Thoracic aorta (tissue), 2 donors: ENCODE data around the gene HMGB2. TPM values are rescaled to one million over a fixed set of nuclear protein-coding genes. Genes with fewer than 3 reads are reported as not detected.

Experiments used
- ATAC-seq: fragments of 150-250 bp; one replicate; pipeline ENCODE4 v1.8.0; 2017; ENCODE audit warnings: low read depth; ENCODE audit not compliant: insufficient number of reproducible peaks, low FRiP score
- DNase-seq: peaks from one replicate; pipeline ENCODE4 v3.0.0-alpha.2; 2020; ENCODE audit warnings: low spot score
- H3K27ac ChIP-seq, 2 donors: fragments of 200-600 bp; sonication (generic); 1 replicate in 1 of 2; 2 replicates in 1 of 2; pipeline ENCODE4 v1.5.1; 2016; ENCODE audit warnings: mild to moderate bottlenecking in 2 of 2, moderate library complexity in 2 of 2
- H3K27me3 ChIP-seq: fragments of 200-600 bp; sonication (generic); replicated peaks from 2 replicates; pipeline ENCODE4 v1.6.0; 2016; ENCODE audit warnings: mild to moderate bottlenecking; ENCODE audit not compliant: insufficient read depth
- H3K36me3 ChIP-seq: fragments of 200-600 bp; sonication (generic); one replicate; pipeline ENCODE4 v1.5.1; 2016
- H3K4me1 ChIP-seq, 2 donors: fragments of 200-600 bp; sonication (generic); 1 replicate in 1 of 2; 2 replicates in 1 of 2; pipeline versions ENCODE4 v1.5.1 to v1.6.0; 2016; ENCODE audit warnings: low read depth in 2 of 2, mild to moderate bottlenecking in 1 of 2; ENCODE audit not compliant: control insufficient read depth in 1 of 2
- H3K4me3 ChIP-seq: fragments of 200-600 bp; sonication (generic); 2 replicates; pipeline ENCODE4 v1.5.1; 2016; ENCODE audit warnings: mild to moderate bottlenecking
- H3K9me3 ChIP-seq: fragments of 200-600 bp; sonication (generic); 2 replicates; pipeline ENCODE4 v1.5.1; 2016
- total RNA-seq, 2 donors: library from RNA; depleted of rRNA; stranded (reverse); fragments of >200 nt; gene quantifications; one replicate each; pipeline versions ENCODE4 v1.1.0 to v1.2.3, GENCODE V29; 2016
- TF ChIP-seq, protein P1 (sequence below): fragments of 200-600 bp; sonication (generic); IDR thresholded peaks from one replicate; pipeline ENCODE4 v1.5.1; 2019; ENCODE audit warnings: antibody characterized with exemption

Gene HMGB2
- total RNA-seq, 2 donors from 2014 or later: 28.8 to 33.4 TPM

DNA sequence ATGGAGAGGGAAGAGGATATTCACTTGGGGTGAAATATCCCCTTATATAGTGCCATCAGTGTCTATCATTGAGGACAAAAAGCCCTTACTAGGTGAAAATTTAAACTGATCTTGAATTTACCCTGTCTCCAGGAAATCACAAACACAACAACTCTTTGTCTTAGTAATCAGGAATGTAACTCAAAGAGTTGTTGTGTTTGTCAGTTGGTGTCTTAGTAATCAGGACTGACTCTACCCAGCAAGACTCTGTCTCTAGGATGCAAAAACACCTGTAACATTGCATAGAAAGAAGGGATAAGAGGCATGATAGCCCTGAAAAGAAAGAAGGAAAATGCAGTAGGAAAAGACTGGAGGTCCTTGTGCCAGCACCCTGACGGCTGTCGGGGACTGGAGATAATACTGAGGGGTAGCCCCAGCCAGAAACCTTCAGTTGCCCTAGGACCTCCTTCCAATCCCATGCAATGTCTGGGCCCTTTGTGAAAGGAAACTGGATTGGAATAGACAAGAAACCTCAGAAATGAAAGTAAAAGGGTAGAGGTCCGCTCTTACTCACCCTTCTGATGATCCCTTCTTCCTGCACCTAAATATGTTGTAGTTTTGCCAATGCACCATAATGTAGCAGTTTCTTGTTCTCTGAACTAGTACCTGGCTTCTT lies 45.3 kb downstream of the HMGB2 start:
- no peaks in the 10 kb centered on the region for H3K36me3 ChIP-seq
- no peak for DNase-seq
- H3K9me3 ChIP-seq: peaks cover 13% of the 10 kb centered on the region
- peak; percentile 40 for ATAC-seq
- H3K4me1 ChIP-seq: peaks cover 0 to 4% of the 10 kb centered on the region in 2 donors
- H3K27ac ChIP-seq: no peak overlapping the region
- TF ChIP-seq, protein P1, sequence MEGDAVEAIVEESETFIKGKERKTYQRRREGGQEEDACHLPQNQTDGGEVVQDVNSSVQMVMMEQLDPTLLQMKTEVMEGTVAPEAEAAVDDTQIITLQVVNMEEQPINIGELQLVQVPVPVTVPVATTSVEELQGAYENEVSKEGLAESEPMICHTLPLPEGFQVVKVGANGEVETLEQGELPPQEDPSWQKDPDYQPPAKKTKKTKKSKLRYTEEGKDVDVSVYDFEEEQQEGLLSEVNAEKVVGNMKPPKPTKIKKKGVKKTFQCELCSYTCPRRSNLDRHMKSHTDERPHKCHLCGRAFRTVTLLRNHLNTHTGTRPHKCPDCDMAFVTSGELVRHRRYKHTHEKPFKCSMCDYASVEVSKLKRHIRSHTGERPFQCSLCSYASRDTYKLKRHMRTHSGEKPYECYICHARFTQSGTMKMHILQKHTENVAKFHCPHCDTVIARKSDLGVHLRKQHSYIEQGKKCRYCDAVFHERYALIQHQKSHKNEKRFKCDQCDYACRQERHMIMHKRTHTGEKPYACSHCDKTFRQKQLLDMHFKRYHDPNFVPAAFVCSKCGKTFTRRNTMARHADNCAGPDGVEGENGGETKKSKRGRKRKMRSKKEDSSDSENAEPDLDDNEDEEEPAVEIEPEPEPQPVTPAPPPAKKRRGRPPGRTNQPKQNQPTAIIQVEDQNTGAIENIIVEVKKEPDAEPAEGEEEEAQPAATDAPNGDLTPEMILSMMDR: no peak
- H3K4me3 ChIP-seq: no peak overlapping the region
- H3K27me3 ChIP-seq: no peaks in the 10 kb centered on the region

DNA sequence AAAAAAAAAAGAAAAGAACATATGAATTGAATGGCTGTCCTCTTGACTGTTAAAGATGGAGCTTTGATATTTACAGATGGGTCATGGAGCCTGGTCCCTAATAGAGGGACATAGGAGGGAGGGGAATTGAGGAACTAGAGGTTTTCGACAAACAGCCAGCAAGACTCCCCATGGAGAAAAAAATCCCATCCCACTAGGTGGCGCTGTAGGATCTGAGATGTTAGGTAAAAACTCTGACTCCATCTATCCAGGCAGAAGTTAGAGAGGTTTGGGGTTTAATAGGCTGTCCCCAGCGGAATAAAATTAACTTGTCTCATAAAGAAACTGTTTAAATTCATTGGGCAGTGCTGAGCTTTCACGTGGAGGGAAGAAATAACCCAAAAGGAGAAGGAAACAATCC lies 45.9 kb downstream of the HMGB2 start:
- Histone ChIP-seq H3K36me3 (no peaks in the 10 kb centered on the region), H3K9me3 (peaks cover 13% of the 10 kb centered on the region), H3K4me3 (no peak overlapping the region), H3K27ac (no peak overlapping the region), H3K27me3 (no peaks in the 10 kb centered on the region), H3K4me1 (no peaks in the 10 kb centered on the region)
- peak; percentile 36 for DNase-seq
- TF ChIP-seq, protein P1: peak; percentile 36
- ATAC-seq: peak; percentile 34

DNA sequence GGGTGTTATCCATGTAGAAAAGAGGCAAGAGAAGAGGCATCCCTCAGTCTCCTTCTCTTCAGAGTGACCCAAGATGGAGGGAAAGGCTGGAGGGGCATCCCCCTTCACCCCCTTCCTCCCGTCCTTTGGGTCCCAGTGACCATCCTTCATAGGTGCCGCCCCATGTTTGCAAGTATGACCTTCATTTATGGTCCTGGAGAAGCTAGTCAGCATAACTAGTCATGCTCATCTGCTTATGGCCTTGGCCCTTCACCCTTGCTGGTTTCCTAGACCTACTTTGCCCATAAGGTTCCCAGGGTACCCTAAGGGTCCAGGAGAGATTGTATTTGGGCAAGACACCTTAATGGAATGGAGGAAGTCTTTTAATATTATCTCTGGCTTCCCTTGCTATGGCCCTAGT lies 46.7 kb downstream of the HMGB2 start:
- Histone ChIP-seq H3K27ac (no peak overlapping the region), H3K4me3 (no peak overlapping the region), H3K27me3 (no peaks in the 10 kb centered on the region), H3K4me1 (no peaks in the 10 kb centered on the region), H3K9me3 (peaks cover 13% of the 10 kb centered on the region), H3K36me3 (no peaks in the 10 kb centered on the region)
- TF ChIP-seq, protein P1: no peak
- DNase-seq (no peak), ATAC-seq (no peak)

DNA sequence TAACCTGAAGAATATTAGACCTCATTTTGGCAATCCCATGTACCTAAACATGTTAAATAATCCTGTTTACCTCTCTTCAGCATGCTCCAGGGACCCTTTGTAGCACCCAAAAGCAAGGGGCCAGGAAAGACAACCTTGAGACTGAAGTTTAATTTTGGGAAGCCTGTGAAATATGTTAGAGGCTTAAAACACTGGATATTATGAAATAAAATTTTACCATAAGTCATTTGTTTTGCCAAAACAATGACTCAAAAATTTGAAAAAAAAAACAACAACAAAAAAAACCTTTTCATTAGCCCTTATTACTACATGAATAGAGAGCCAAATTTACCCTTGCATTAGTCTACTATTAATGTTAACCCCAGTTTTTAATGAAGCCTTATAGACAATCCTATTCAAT lies 49.7 kb downstream of the HMGB2 start:
- Histone ChIP-seq H3K9me3 (peaks cover 13% of the 10 kb centered on the region), H3K36me3 (no peaks in the 10 kb centered on the region), H3K27me3 (no peaks in the 10 kb centered on the region), H3K4me3 (no peak overlapping the region), H3K4me1 (no peaks in the 10 kb centered on the region), H3K27ac (no peak overlapping the region)
- ATAC-seq: no peak
- TF ChIP-seq, protein P1: no peak
- DNase-seq: no peak

DNA sequence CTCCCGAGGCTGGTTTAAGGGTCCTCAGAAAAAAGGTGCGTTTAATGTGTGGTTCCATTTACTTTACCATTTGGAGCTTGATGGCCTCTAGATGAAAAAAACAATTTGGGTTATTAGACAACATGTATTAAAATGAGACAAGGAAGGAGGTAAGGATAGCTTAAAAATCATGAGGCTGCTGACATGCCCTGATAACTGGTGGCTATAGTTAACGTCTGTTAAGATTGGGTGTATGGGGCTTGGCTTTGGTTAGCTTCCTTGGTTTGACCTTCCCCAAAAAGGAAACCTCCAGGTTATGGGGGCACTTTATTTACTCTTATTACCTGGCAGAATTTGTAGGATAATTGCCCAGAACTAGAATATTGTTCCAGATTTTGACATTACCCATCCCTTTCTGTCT lies 51.5 kb downstream of the HMGB2 start:
- Histone ChIP-seq H3K4me3 (no peak overlapping the region), H3K4me1 (no peaks in the 10 kb centered on the region), H3K27ac (no peak overlapping the region), H3K27me3 (no peaks in the 10 kb centered on the region), H3K36me3 (no peaks in the 10 kb centered on the region), H3K9me3 (peaks cover 13% of the 10 kb centered on the region)
- ATAC-seq (no peak), DNase-seq (no peak)
- TF ChIP-seq, protein P1: no peak
